Activated CD4-positive, CD25-positive, alpha-beta regulatory T cell treated with anti-CD3 and anti-CD28 coated beads, Interleukin-2, amount 50 U/mL, for 72 hours (primary cell): ENCODE measurements around the gene TMEM192.
"Not testable (repeated sequence)": the region's sequence is repeated elsewhere in the genome, so short reads cannot be mapped to it uniquely, and the experiment has no call there.

Experiments
- DNase-seq: peaks from one replicate; pipeline ENCODE4 v3.0.0; 2021

Gene TMEM192

DNA sequence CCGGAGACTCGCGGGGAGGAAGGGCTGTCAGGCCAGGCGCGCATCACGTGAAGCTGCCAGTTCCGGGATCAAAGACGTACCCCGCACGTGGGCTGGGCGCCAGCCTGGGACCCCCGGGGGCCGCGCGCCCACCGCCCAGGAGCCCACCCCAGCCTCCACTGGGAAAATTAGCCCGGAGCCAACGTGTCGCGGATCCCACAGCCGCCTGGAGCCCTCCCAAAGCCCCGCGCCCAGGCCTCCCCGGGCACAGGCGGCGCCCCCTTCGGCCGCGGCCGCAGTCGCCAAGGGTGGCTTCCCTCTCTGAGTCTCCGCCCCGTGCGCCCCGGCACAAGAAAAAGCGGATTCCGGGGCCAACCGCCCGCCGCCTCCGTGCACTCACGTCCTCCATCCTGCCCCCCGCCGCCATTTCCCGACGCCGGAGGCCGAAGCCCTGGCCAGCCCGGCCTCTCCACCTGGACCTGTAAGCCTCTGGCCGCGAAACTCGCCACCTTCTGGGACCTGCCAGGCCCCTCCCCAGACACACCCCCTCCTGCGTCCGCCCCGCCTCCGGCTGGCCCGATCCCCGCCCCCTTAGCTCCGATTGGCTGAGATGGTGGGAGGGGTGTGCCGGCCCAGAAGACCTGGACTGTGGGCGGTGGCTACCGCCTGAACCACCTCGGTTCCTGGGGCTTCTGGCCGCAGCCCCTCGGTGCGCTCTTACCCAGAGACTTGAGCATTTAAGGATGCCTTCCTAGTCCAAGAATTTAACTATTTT lies at the start of gene TMEM192:
Gene TMEM192 (minus strand): TSS at position 493 of the 754 bp plus-strand sequence. CDS start 87 bp downstream, at position 406.
- DNase-seq = peak; percentile 95

DNA sequence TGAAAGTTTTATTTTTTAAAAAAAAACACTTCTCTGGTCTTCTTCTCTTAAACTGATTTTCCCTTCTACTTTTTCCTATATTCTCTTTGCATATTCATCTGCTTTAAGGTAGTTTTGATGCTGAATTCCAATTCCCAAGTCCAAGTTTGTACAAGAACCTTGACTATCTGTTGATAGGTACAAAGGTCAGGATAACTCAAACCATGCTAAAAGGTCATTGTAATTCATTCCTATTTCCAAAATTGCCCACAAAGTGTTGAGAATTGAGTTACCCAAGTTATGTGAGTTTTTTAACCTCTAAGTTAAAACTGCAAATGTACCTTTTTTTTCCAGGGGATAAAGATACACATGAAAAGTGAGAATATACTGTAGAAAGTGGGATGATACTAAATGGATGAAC lies 46.1 kb upstream of the TMEM192 start:
- DNase-seq = no peak

DNA sequence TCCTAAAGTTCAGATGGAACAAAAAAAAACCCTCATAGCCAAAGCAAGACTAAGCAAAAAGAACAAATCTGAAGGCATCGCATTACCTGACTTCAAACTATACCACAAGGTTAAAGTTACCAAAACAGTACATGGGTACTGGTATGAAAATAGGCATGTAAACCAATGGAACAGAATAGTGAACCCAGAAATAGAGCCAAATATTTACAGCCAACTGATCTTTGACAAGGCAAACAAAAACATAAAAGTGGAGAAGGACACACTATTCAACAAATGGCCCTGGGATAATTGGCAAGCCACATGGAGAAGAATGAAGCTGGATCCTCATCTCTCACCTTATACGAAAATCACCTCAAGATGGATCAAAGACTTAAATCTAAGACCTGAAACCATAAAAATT lies 44.2 kb upstream of the TMEM192 start:
- no peak for DNase-seq

DNA sequence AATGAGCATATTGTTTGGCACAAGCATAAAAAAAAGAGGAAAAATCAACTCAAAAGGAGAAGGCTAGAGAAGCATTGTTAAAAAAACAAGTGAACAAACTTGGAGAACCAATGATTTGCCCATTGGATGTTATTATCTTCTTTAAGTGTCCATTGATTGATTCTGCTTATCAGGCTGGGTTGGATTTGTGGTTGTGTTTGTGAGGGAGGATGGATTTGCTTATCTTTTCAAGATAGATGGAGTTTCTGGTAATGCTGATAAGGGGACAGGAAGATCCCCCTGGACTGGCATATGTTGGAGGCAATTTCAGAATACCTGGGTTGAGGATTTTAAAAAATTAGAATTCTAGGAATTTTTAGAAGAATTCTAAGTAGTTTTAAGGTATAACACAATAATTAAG lies 41.8 kb upstream of the TMEM192 start:
- no peak for DNase-seq

DNA sequence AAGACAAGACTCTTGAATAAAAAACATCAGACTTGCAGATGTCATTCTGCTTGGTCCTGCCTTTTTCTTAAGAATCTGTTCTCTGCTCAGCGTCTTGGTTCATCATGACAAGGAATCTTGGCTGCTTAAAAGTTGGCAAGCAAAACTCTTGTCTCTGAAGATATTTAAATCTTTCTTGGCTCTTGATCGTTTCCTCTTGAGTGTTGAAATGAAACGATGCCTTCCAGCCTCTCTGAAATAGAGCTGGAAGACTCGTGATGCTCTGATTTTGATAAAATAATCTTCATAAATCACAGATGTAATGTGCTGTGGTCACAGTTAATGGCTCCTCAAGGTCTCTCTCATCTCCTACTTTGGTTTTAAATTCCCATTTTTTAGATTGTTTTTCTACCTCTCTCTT lies 39.9 kb upstream of the TMEM192 start:
- no peak for DNase-seq

DNA sequence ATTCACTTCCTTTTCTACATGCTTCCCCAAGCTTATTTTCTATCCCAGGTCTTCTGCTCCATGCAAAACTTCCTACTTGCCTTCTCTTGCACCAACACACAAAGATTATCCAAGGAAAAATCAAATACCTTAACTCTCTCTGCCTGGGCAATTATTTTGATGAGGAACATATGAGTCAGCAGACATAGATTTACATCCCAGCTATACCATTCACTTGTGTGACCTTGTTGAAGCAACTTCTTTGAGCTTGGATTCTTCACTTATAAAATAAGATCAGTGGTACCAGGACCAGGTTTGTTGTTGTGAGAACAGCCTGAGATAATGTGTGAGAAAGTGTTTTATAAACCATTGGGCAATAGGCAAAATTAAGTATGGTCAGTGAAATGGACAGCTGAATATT lies 39.1 kb upstream of the TMEM192 start:
- no peak for DNase-seq

DNA sequence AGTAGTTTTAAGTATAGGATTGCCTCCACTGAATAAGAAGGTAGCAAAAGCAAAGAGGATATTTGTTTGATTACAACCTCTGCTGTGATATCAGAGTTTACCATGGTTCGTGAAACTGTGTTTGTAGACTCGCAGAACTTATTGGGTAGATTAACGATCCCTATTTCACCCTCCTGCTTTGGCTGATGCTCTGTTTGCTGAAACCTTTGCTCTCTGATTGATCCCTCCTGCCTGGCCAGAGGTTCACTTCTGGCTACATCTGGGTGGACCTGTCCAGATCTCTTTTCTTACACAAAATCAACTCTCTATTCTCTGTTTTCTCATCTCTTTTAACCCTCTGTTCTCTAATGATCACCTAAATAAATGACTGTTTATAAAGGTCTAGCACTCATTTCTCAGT lies 37.9 kb upstream of the TMEM192 start:
- DNase-seq = no peak

DNA sequence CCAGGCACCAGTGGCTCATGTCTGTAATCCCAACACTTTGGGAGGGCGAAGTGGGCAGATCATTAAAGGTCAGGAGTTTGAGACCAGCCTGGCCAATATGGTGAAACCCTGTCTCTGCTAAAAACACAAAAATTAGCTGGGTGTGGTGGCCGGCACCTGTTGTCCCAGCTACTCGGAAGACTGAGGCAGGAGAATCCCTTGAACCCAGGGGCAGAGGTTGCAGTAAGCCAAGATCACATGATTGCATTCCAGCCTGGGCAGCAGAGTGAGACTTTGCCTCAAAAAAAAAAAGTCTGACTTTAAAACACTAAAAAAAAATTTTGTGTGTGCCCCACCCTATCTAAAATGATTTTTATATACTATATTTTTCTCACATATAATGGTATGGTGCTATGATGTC lies 26.2 kb upstream of the TMEM192 start:
- DNase-seq = no peak

DNA sequence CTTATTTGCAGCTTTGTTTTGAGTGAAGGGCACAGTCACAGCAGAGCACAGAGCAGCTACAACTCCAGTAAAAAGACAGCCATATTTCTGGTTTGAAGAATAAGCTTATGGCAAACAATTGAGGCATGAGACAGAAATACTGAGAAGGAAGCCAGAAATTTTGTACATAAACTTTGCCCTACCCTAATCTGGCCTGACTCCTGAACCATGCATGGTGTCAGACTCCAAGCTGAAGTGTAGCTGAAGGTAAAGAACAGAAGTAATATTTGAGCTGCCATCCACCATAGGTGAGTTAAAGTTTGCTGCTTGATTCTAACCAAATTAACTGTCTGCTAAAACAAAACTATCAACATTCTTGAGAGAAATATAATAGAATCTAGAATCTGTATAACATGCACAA lies 24.5 kb upstream of the TMEM192 start:
- DNase-seq = no peak

DNA sequence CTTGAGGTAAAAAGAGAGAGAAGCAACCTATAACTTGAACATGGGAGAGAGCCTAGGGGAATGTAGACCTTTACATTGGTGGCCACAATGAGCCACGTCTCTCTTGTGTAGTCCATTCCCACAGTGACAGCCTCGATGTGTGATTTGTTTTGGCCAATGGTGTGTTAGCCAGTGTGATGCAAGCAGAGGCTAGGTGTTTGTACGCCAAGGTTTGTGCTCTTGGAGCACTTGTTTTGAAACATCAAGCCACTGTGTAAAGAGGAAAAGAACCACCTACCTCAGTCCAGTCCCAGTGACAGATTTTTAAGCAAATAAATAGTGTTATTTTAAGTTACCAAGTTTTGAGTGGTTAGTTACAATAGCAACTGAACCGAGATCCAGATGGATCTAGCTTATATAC lies 23.9 kb upstream of the TMEM192 start:
- DNase-seq = no peak

DNA sequence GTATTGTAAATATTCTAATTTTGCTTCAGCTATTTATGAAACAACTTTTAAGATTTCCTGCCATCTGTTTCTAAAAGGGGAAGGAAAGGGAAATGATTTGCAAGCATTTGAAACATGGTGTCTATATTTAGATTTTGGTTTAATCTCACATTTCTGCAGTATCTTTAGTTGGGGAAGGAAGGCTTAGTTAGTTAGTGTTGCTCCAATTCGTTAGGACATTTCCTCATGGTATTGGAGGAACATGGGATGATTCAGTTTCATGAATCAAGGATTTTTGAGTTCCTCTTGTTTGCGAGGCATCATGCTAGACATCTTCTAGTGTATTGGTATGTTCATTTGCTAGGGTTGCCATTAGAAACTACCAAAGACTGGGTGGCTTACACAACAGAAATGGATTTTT lies 20.5 kb upstream of the TMEM192 start:
- DNase-seq = no peak

DNA sequence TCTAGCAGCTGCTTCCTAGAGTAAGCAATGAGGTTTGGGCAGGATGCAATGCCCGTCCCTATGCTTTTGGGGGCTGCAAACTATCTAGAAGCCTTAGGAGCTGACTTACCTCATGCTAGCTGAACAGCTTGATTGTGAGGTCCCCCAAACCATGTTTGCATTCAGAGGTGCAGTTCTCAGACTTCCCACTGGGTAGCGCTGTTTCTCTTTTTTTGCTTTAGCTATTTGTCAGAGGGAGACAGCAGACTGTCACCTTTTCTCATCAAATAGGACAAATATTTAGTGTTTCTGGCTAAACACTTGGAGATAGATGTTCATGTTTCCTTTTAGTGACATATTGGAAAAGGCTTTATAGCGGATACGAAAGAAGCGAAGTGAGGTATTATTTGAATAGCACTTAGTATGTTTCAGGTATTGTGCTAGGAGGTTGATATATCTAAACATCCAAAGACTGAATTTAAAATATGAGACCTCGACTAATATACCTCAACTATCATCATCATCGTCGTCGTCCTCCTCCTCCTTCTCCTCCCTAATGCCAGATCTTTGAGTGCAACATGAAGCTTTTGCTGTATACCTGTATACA lies 18.7 kb upstream of the TMEM192 start:
- DNase-seq = peak; percentile 77

DNA sequence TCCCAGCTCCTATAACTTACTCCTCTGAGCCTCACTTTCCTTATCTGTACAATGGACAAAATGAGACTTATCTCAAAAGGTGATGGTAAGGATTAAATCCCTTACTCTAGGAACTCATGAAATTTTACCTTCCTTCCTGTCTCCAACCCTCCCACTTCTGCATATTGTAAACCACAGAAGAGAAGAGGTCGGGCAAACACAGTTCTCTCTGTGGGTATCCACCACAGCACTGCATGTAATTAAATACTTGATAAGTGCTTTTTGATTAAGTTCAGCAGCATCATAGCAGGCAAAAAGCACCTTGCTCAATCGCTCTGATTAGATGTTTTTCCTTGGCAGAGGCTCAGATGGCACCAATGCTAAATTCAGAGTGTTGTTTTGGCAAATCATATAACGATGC lies 17.3 kb upstream of the TMEM192 start:
- DNase-seq = no peak

DNA sequence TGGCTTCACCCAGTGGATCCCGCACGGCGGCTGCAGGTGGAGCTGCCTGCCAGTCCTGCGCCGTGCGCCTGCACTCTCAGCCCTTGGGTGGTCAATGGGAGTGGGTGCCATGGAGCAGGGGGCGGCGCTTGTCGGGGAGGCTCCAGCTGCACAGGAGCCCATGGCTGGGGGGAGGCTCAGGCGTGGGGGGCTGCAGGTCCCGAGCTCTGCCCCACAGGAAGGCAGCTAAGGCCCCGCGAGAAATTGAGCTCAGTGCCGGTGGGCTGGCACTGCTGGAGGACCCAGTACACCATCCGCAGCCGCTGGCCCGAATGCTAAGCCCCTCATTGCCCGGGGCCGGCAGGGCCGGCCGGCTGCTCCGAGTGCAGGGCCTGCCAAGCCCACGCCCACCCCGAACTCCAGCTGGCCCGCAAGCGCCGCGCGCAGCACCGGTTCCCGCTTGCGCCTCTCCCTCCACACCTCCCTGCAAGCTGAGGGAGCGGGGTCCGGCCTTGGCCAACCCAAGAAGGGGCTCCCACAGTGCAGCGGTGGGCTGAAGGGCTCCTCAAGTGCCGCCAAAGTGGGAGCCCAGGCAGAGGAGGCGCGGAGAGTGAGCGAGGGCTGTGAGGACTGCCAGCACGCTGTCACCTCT lies 13.3 kb upstream of the TMEM192 start:
- not testable (repeated sequence) for DNase-seq

DNA sequence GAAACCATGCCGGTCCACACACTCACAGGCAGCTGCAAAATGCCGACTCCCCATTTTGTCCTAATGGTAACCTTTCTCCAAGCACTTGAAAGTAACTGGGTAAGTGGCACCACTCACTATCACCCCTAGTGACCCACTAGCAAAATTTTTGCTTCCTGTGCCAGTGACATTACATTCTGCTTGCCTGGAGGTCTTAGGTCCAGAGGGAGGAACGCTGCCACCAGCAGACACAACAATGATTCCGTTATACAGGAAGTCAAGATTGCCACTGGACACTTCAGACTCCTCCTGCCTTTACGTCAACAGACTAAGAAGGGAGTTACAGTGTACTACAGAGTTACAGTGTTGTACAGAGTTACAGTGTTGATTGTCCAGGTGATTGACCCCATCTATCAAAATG lies 11.8 kb upstream of the TMEM192 start:
- DNase-seq = no peak

DNA sequence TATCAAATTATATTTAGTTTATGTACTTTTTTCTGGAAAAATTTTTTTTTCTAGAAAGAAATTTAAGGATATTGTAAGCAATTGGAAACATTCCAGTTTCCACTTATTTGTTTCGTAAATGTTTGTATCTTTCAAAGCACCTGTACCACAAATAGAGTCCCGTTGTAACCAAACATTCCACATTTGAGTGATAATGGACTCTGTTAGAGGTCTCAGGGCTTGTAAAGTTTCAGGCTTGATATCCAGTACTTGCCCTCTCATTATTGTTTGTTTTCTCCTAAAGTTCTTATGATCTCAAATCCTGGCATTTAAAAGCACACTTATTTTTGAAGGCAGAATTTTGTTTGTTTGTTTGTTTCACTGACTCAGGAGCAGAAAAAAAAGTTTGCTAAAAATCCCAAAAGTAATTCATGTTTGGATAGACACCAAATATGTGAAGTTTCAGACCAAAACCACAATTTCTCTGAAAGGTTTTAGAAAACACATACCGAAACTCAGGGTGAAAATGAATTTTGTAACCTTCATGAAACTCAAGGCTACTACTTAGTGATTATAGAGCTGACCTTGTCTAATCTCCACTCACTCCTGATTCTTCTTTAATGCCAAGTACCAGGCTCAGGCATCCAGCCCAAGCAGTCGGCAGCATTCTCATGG lies 5.7 kb upstream of the TMEM192 start:
- DNase-seq = no peak

DNA sequence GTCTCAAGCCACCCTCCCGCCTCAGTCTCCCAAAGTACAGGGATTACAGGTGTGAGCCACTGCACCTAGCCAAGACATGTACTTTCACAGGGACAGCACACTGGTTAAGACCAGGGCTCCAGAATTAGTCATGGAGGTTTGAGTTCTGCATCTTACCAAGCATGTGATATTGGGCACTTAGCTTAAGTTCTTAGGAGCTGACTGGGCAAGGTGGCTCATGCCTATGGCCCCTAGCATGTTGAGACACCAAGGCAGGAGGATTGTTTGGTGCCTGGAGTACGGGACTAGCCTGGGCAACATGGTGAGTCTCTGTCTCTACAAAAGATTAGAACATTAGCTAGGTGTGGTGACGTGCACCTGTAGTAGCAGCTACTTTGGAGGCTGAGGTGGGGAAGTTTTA lies 2.6 kb upstream of the TMEM192 start:
- DNase-seq = no peak

DNA sequence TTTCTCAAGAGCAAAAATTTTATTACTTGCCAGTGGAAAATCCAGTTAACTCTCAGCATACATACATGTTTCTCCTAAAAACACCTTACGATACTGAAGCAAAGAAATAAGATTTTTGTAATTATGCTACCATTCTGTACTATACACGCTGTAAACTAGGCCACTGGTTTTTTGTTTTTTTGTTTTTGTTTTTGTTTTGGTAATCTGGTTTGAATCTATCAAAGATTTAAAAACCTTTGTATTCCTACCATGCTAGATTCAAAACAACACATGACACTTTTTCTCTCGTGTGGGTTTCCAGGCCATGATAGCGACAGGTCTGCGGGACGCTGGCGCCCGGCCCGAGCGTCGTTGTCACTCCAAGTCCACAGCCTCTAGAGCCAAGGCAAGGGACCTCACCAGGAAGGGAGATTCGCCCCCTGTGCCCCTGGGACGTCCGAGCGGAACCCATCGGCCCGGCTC lies 723 bp downstream of the TMEM192 start:
- DNase-seq = no peak

DNA sequence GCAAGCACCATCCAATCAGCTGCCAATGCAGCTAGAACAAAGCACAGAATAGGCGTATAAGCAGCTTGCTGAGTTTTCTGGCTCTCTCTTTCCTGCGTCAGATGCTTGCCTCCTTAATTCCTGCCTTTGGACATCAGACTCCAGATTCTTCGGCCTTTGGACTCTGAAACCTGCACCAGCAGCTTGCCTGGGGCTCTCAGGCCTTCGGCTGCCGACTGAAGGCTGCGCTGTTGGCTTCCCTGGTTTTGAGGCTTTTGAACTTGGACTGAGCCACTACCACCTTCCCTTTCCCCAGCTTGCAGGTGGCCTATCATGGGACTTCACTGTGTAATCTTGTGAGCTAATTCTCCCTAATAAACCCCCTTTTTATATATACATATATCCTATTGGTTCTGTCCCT lies 6.1 kb downstream of the TMEM192 start:
- no peak for DNase-seq

DNA sequence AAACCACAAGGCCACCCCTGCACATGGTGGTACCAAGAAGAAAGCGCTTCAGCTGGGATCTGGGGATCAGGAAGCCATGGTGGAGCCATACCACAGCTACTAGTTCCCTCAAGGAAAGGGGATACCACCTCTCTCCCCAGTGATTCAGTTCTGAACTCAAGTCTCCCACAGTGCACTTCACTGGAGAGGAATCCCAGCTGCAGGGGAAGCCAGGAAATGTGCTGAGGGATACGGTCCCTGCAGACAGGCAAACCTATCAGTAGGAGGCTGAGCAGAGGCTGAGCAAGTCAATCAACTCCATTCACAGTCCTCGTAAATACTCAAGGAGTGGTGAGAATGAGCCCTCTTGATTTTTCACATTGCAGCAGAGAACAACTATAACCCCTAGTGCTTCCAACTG lies 11.0 kb downstream of the TMEM192 start:
- DNase-seq = no peak

DNA sequence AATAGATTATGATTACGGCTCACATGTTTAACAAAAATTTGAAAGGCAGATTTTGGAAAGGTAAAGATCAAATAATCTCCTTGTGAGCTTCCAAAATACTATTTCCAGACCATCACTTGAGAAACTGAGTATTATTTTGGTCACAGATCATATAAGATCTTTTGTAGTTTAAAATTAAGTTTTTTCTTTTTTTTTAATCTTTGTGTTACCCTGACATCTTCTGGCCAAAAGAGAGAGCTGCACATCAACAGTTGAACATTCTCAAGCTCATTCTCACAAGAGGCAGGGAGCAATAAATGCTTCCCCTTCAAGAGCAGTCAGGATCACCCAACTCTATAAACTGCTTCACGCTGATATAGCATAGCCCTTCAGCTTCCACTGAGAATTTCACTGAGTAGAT lies 15.9 kb downstream of the TMEM192 start:
- no peak for DNase-seq

DNA sequence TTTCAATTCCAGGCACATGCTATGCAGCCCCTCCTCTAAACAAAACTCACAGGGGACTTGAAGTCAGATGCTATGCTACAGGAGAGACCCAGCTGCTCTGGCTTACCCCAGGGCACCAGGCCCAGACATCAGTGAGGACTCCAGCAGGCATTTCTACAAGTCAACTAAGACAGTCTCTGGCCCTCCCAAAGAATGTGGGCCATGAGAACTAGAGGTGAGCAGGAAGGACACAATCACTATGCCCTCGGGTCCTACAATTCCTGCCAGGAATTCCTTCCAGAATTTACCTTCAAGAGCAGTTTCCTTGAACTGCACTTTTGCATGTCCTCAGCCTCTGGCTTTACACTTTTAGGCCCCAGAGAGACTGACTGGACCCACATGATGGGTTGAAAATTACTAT lies 17.4 kb downstream of the TMEM192 start:
- DNase-seq = no peak

DNA sequence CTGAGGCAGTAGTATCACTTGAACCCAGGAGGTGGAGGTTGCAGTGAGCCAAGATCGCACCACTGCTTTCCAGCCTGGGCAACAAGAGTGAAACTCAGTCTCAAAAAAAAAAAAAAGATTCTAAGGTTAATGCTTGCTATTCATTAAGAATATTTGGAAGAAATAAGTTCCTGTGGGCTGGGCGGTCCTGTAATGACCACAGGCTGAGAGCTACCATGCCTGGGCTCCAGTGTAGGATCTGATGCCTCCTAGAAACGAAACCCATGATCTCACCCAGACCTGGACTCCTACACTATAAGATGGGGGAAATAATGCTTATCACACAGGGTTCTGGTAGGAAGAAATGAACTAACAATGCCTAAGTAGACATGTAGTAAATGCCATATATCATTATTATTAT lies 17.8 kb downstream of the TMEM192 start:
- no peak for DNase-seq

DNA sequence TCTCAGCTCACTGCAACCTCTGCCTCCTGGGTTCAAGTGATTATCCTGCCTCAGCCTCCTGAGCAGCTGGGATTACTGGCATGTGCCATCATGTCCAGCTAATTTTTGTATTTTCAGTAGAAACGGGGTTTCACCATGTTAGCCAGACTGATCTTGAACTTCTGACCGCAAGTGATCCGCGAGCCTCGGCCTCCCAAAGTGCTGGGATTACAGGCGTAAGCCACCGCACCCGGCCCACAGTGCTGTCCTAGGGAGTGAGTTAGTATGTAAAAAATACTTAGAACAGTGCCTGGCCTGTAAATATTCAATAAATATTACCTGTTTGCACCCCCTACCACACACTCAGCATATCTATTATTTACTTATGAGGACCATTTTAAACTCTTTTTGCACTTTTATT lies 20.5 kb downstream of the TMEM192 start:
- not testable (repeated sequence) for DNase-seq
